CD4-positive, alpha-beta T cell treated with Interleukin-15 for 4 hours (primary cell): Measurements from ENCODE around the gene COL5A1.

Experiments
- DNase-seq: peaks from one replicate; pipeline ENCODE4 v3.0.0-alpha.2; 2020; ENCODE audit warnings: low spot score

COL5A1 gene

GRCh38 chr9:134641173-134641989, at the start of gene COL5A1:
Gene COL5A1, plus strand, starts transcription at chr9:134641803. Its CDS starts 385 bp downstream, at chr9:134642188.
- peak; percentile 13 for DNase-seq

GRCh38 chr9:134592018-134592818, 49.4 kb upstream of the COL5A1 start:
- DNase-seq = no peak

GRCh38 chr9:134592819-134593200, 48.8 kb upstream of the COL5A1 start:
- DNase-seq = no peak

- DNase-seq = no peak
Observed at GRCh38 chr9:134593286-134594077, 48.1 kb upstream of the COL5A1 start.

- DNase-seq = no peak
Observed at GRCh38 chr9:134594078-134594941, 47.3 kb upstream of the COL5A1 start.

GRCh38 chr9:134595014-134595413, 46.6 kb upstream of the COL5A1 start:
- DNase-seq = no peak

GRCh38 chr9:134597041-134597913, 44.3 kb upstream of the COL5A1 start:
- no peak for DNase-seq

GRCh38 chr9:134597957-134598883, 43.4 kb upstream of the COL5A1 start:
- DNase-seq = no peak

- no peak for DNase-seq
Observed at GRCh38 chr9:134598884-134599245, 42.7 kb upstream of the COL5A1 start.

- DNase-seq = no peak
Observed at GRCh38 chr9:134600371-134600770, 41.2 kb upstream of the COL5A1 start.

GRCh38 chr9:134600836-134601638, 40.6 kb upstream of the COL5A1 start:
- DNase-seq = no peak

- DNase-seq = no peak
Observed at GRCh38 chr9:134601764-134602163, 39.8 kb upstream of the COL5A1 start.

GRCh38 chr9:134602547-134603362, 38.8 kb upstream of the COL5A1 start:
- no peak for DNase-seq

GRCh38 chr9:134604834-134605233, 36.8 kb upstream of the COL5A1 start:
- no peak for DNase-seq

- DNase-seq = no peak
Observed at GRCh38 chr9:134605351-134605965, 36.1 kb upstream of the COL5A1 start.

GRCh38 chr9:134605966-134606357, 35.6 kb upstream of the COL5A1 start:
- no peak for DNase-seq
